SK-N-SH (cell line): ENCODE measurements around the gene PODXL.

Experiments
- CHD2 ChIP-seq: fragments of 150-350 bp; IDR thresholded peaks from 2 replicates; pipeline ENCODE4 v1.6.1; 2018; ENCODE audit warnings: low read length; ENCODE audit not compliant: partially characterized antibody
- CTCF ChIP-seq: fragments of 200-600 bp; sonication (generic); IDR thresholded peaks from 2 replicates; pipeline ENCODE4 v1.6.1; 2017; ENCODE audit warnings: antibody characterized with exemption, mild to moderate bottlenecking, moderate library complexity
- EP300 ChIP-seq, 2 experiments: IDR thresholded peaks; 2 replicates each; pipeline versions ENCODE4 v1.4.0 to v1.6.1; 2012; ENCODE audit warnings: borderline replicate concordance in 1 of 2, low read depth in 1 of 2, low read length in 1 of 2
- EZH2phosphoT487 ChIP-seq: fragments of 200-600 bp; sonication (generic); IDR thresholded peaks from 2 replicates; pipeline ENCODE4 v1.6.1; 2017; ENCODE audit warnings: low read depth, mixed run types, mild to moderate bottlenecking, antibody characterized with exemption, moderate library complexity, borderline replicate concordance
- FOXM1 ChIP-seq: IDR thresholded peaks from 2 replicates; pipeline ENCODE4 v1.4.0; 2012; ENCODE audit warnings: low read depth, mild to moderate bottlenecking
- MXI1 ChIP-seq: IDR thresholded peaks from 2 replicates; pipeline ENCODE4 v1.6.1; 2012; ENCODE audit warnings: mild to moderate bottlenecking, low read depth, low read length, improper control_type of control experiment
- NFIC ChIP-seq: IDR thresholded peaks from 2 replicates; pipeline ENCODE4 v1.4.0; 2012; ENCODE audit warnings: borderline replicate concordance
- NRF1 ChIP-seq: IDR thresholded peaks from 2 replicates; pipeline ENCODE4 v1.6.1; 2012; ENCODE audit warnings: low read depth, mild to moderate bottlenecking, low read length
- RAD21 ChIP-seq: IDR thresholded peaks from 2 replicates; pipeline ENCODE4 v1.6.1; 2012; ENCODE audit warnings: mild to moderate bottlenecking, low read length
- RXRA ChIP-seq: IDR thresholded peaks from 2 replicates; pipeline ENCODE4 v1.4.0; 2012; ENCODE audit warnings: low read depth, mild to moderate bottlenecking, borderline replicate concordance
- TAF1 ChIP-seq: IDR thresholded peaks from 2 replicates; pipeline ENCODE4 v1.6.1; 2012; ENCODE audit warnings: low read depth, mild to moderate bottlenecking, low read length, moderate library complexity, borderline replicate concordance
- TEAD4 ChIP-seq: IDR thresholded peaks from 2 replicates; pipeline ENCODE4 v1.4.0; 2012; ENCODE audit warnings: mild to moderate bottlenecking, borderline replicate concordance; ENCODE audit not compliant: insufficient read depth
- TF ChIP-seq, protein P1 (sequence below): fragments of 150-350 bp; IDR thresholded peaks from 2 replicates; pipeline ENCODE4 v1.6.1; 2017; ENCODE audit warnings: antibody characterized with exemption, low read length, low read depth, borderline replicate concordance
- TF ChIP-seq, protein P2 (sequence below): IDR thresholded peaks from 2 replicates; pipeline ENCODE4; 2012

DNA sequence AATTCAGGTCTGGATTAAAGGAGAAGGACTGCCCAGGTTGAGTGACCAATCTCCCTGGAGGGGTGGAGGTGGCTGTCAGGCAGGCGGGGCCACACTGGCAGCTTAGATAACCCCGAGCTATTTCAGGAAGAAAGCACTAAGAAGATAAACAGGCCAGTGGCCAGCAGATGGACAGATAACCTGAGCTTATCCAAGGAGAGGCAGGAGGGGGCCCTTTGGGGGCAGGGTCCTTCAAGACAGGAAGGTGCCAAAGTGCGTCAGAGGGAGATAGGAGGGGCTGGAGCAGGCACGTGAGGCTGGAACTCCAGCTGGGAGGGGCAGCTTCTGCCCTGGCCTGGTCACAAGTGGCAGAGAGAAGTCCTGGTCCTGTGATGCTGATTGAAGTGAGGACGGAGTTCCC lies 29.8 kb upstream of the PODXL start:
- no peak for TF ChIP-seq EP300 (IDR thresholded peaks at IDR 0.05; ENCODE audit: borderline replicate concordance in 1 of 2, low read depth in 1 of 2, low read length in 1 of 2)
- TF ChIP-seq, protein P1, sequence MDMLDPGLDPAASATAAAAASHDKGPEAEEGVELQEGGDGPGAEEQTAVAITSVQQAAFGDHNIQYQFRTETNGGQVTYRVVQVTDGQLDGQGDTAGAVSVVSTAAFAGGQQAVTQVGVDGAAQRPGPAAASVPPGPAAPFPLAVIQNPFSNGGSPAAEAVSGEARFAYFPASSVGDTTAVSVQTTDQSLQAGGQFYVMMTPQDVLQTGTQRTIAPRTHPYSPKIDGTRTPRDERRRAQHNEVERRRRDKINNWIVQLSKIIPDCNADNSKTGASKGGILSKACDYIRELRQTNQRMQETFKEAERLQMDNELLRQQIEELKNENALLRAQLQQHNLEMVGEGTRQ, result no peak
- no peak for TF ChIP-seq CTCF
- TF ChIP-seq, protein P2, sequence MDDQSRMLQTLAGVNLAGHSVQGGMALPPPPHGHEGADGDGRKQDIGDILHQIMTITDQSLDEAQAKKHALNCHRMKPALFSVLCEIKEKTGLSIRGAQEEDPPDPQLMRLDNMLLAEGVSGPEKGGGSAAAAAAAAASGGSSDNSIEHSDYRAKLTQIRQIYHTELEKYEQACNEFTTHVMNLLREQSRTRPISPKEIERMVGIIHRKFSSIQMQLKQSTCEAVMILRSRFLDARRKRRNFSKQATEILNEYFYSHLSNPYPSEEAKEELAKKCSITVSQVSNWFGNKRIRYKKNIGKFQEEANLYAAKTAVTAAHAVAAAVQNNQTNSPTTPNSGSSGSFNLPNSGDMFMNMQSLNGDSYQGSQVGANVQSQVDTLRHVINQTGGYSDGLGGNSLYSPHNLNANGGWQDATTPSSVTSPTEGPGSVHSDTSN, result no peak
- no peak for TF ChIP-seq FOXM1
- no peak for TF ChIP-seq NRF1
- TF ChIP-seq MXI1, result no peak
- TF ChIP-seq EZH2phosphoT487, result no peak
- no peak for TF ChIP-seq RAD21
- TF ChIP-seq CHD2, result no peak
- TF ChIP-seq NFIC, result no peak
- TF ChIP-seq TAF1, result no peak
- TF ChIP-seq RXRA, result no peak
- no peak for TF ChIP-seq TEAD4
